HCT116 (cell line): ENCODE results near the gene RPLP1. TPM values are rescaled to one million over a fixed set of nuclear protein-coding genes. Genes with fewer than 3 reads are reported as not detected.

Experiments used
- ATAC-seq: fragments of 200-7000 bp; cut with Tn5 transposase; 2 replicates; pipeline ENCODE4 v1.9.1; 2020; ENCODE audit warnings: mild to moderate bottlenecking, moderate library complexity
- BruUV-seq: library from RNA; stranded (reverse); fragments of 400-500 nt; replicated peaks from 2 replicates; lab custom pipeline; 2021; lab: Mats Ljungman, UMichigan
- CTCF ChIA-PET: fragments of 300-600 bp; sonication (Branson Sonifier 250); formaldehyde crosslinking; loops from one replicate; lab custom pipeline; 2021; ENCODE audit warnings: antibody characterized with exemption; lab: Charles Lee
- POLR2A ChIA-PET: fragments of 300-600, 350-600 bp; sonication (Branson Sonifier 250); formaldehyde crosslinking; loops from one replicate; lab custom pipeline; 2021; ENCODE audit warnings: antibody characterized with exemption; lab: Charles Lee
- RAD21 ChIA-PET, 2 experiments: fragments of 300-600 bp; sonication (Branson Sonifier 250); formaldehyde crosslinking; loops; one replicate each; lab custom pipeline; 2023; ENCODE audit warnings: low total read pairs in 2 of 2; ENCODE audit not compliant: uncharacterized antibody in 2 of 2, unreplicated experiment in 2 of 2, low non-redundant PET in 1 of 2; lab: Charles Lee
- DNase-seq: peaks from one replicate; pipeline ENCODE4 v3.0.0-alpha.2; 2010; ENCODE audit warnings: low read depth, low spot score
- H2AFZ ChIP-seq: fragments of 200-600 bp; shearing (Covaris generic), sonication (generic); 2 replicates; pipeline ENCODE4 v1.6.1; 2017; ENCODE audit warnings: low read depth, mixed run types, mixed read lengths, antibody characterized with exemption, low read length; ENCODE audit not compliant: poor library complexity, severe bottlenecking
- H3K27ac ChIP-seq: 2 replicates; pipeline ENCODE4 v1.5.1; 2012; ENCODE audit warnings: low read depth, low read length
- H3K27me3 ChIP-seq: fragments of 200-600 bp; sonication (generic); 2 replicates; pipeline ENCODE4 v1.6.1; 2016; ENCODE audit warnings: mixed run types, low read length, mixed read lengths; ENCODE audit not compliant: insufficient read depth
- H3K36me3 ChIP-seq, 2 experiments: fragments of 200-500 bp in 1 of 2; fragments of 200-600 bp in 1 of 2; sonication (Bioruptor generic) in 1 of 2; sonication (generic) in 1 of 2; 2 replicates each; pipeline versions ENCODE4 v1.5.1 to v1.6.1; 2014 to 2016; ENCODE audit warnings: low read length in 2 of 2, inconsistent platforms in 1 of 2, mixed read lengths in 1 of 2, mixed run types in 1 of 2; ENCODE audit not compliant: insufficient read depth in 2 of 2, control insufficient read depth in 1 of 2
- H3K4me1 ChIP-seq, 2 experiments: fragments of 200-600 bp in 1 of 2; sonication (generic) in 1 of 2; 2 replicates each; pipeline versions ENCODE4 v1.5.1 to v1.6.1; 2012 to 2017; ENCODE audit warnings: low read length in 2 of 2, inconsistent platforms in 1 of 2, mild to moderate bottlenecking in 1 of 2, mixed read lengths in 1 of 2, mixed run types in 1 of 2, moderate library complexity in 1 of 2; ENCODE audit not compliant: insufficient read depth in 2 of 2, control insufficient read depth in 1 of 2
- H3K4me2 ChIP-seq: fragments of 200-600 bp; sonication (generic); 2 replicates; pipeline ENCODE4 v1.6.1; 2017; ENCODE audit warnings: mixed run types, low read length, mixed read lengths
- H3K4me3 ChIP-seq, 2 experiments: fragments of 200-600 bp in 1 of 2; sonication (generic) in 1 of 2; replicated peaks in 1 of 2; 2 replicates each; pipeline ENCODE4 v1.5.1; 2011 to 2016; ENCODE audit warnings: low read length in 2 of 2, control low read depth in 1 of 2, low read depth in 1 of 2, mild to moderate bottlenecking in 1 of 2, mixed read lengths in 1 of 2, mixed run types in 1 of 2
- H3K79me2 ChIP-seq: fragments of 200-600 bp; sonication (generic); 2 replicates; pipeline ENCODE4 v1.6.1; 2017; ENCODE audit warnings: mild to moderate bottlenecking, mixed run types, low read length, moderate library complexity, mixed read lengths; ENCODE audit not compliant: insufficient read depth
- H3K9ac ChIP-seq: fragments of 200-600 bp; sonication (generic); 2 replicates; pipeline ENCODE4 v1.6.1; 2016; ENCODE audit warnings: low read length, mixed read lengths
- H3K9me2 ChIP-seq: fragments of 200-600 bp; sonication (generic), shearing (Covaris generic); 2 replicates; pipeline ENCODE4 v1.6.1; 2017; ENCODE audit warnings: mixed run types, mild to moderate bottlenecking, moderate library complexity; ENCODE audit not compliant: insufficient read depth
- H3K9me3 ChIP-seq, 2 experiments: fragments of 200-500 bp in 1 of 2; fragments of 200-600 bp in 1 of 2; sonication (Bioruptor generic) in 1 of 2; sonication (generic) in 1 of 2; 2 replicates each; pipeline ENCODE4 v1.6.1; 2014 to 2017; ENCODE audit warnings: low read length in 2 of 2, mixed read lengths in 2 of 2, inconsistent platforms in 1 of 2, low read depth in 1 of 2, mild to moderate bottlenecking in 1 of 2, mixed run types in 1 of 2, moderate library complexity in 1 of 2; ENCODE audit not compliant: control insufficient read depth in 1 of 2, insufficient read depth in 1 of 2
- H4K20me1 ChIP-seq: fragments of 200-600 bp; sonication (generic), shearing (Covaris generic); 2 replicates; pipeline ENCODE4 v1.6.1; 2017; ENCODE audit warnings: mixed run types, mild to moderate bottlenecking, moderate library complexity; ENCODE audit not compliant: insufficient read depth
- CBX3 ChIP-seq: IDR thresholded peaks from 2 replicates; pipeline ENCODE4 v1.6.1; 2012; ENCODE audit warnings: low read depth
- CTCF ChIP-seq, 3 experiments: fragments of 200-600 bp in 1 of 3; sonication (generic) in 1 of 3; IDR thresholded peaks in 2 of 3; conservative IDR thresholded peaks in 1 of 3; 2 replicates each; pipeline ENCODE4 v1.5.1; 2012 to 2017; ENCODE audit warnings: low read depth in 2 of 3, low read length in 2 of 3, antibody characterized with exemption in 1 of 3, borderline replicate concordance in 1 of 3, control low read depth in 1 of 3, mild to moderate bottlenecking in 1 of 3, mixed read lengths in 1 of 3, mixed run types in 1 of 3, moderate library complexity in 1 of 3; ENCODE audit not compliant: insufficient read depth in 1 of 3
- FOSL1 ChIP-seq: IDR thresholded peaks from 2 replicates; pipeline ENCODE4 v1.6.1; 2012; ENCODE audit warnings: low read depth
- MAX ChIP-seq: IDR thresholded peaks from 2 replicates; pipeline ENCODE4 v1.6.1; 2012
- POLR2A ChIP-seq: IDR thresholded peaks from 2 replicates; pipeline ENCODE4 v1.7.0; 2011; ENCODE audit warnings: borderline replicate concordance; ENCODE audit not compliant: insufficient read depth, insufficient read length; ENCODE audit errors: extremely low read depth
- TCF7L2 ChIP-seq: IDR thresholded peaks from 2 replicates; pipeline ENCODE4 v1.7.0; 2011; ENCODE audit warnings: borderline replicate concordance, inconsistent platforms; ENCODE audit not compliant: insufficient read depth, insufficient read length; ENCODE audit errors: extremely low read depth
- ZBTB33 ChIP-seq: IDR thresholded peaks from 2 replicates; pipeline ENCODE4 v1.6.1; 2011; ENCODE audit warnings: mild to moderate bottlenecking, low read length, moderate library complexity; ENCODE audit not compliant: insufficient replicate concordance; ENCODE audit errors: extremely low read depth
- intact Hi-C: fragments of 100-400 bp; cut with micrococcal nuclease; formaldehyde crosslinking; loops from 2 replicates; pipeline ENCODE4 v1.10.0; 2022
- total RNA-seq: library from RNA; stranded (reverse); gene quantifications from one replicate; pipeline ENCODE4 v1.2.1, GENCODE V29; 2021; ENCODE audit not compliant: unreplicated experiment

The RPLP1 gene
- total RNA-seq, 1 experiment from 2014 or later, result 3,138 TPM

- no peak for ATAC-seq
- H3K9ac ChIP-seq, result no peak overlapping the region
- no peaks in the 10 kb centered on the region for H3K4me1 ChIP-seq
- TF ChIP-seq CBX3, result peak; percentile 25; the same call in 1 of the 2 replicates
- TF ChIP-seq TCF7L2, result no peak
- TF ChIP-seq CTCF (IDR thresholded peaks at IDR 0.05 in 2 of 3, conservative IDR thresholded peaks at IDR 0.05 in 1 of 3; ENCODE audit: borderline replicate concordance in 1 of 3, insufficient read depth in 1 of 3, low read depth in 2 of 3, low read length in 2 of 3), result no peak
- TF ChIP-seq FOSL1, result no peak
- no peak for TF ChIP-seq POLR2A
- no peak for TF ChIP-seq ZBTB33
- TF ChIP-seq MAX, result no peak
- H3K9me3 ChIP-seq, result no peaks in the 10 kb centered on the region
- H2AFZ ChIP-seq, result no peak overlapping the region
- H4K20me1 ChIP-seq, result no peaks in the 10 kb centered on the region
- intact Hi-C loops, result loop anchor here (5.0 kb wide), 4 partner anchors 97 to 1007 kb away; no protein-coding TSS in a partner anchor
- no peak overlapping the region for H3K4me2 ChIP-seq
- ChIA-PET CTCF (interaction anchor here (2.1 kb wide), 1 partner anchor 17 kb away, joined by 8 read pairs; no protein-coding TSS in a partner anchor), POLR2A (no interaction called here), RAD21 (no interaction called here)
- no peaks in the 10 kb centered on the region for H3K9me2 ChIP-seq
- H3K36me3 ChIP-seq, result no peaks in the 10 kb centered on the region
- no TSS peak for BruUV-seq
- H3K27ac ChIP-seq, result no peak overlapping the region
- no peaks in the 10 kb centered on the region for H3K27me3 ChIP-seq
- no peak overlapping the region for H3K4me3 ChIP-seq
- no peak for DNase-seq
- no peaks in the 10 kb centered on the region for H3K79me2 ChIP-seq
Observed at GRCh38 chr15:69479971-69480370, 27.4 kb downstream of the RPLP1 start.
